GM23338 (cell line): ENCODE results near the gene ARSD. TPM values are rescaled to one million over a fixed set of nuclear protein-coding genes. Genes with fewer than 3 reads are reported as not detected.

ENCODE experiments used
- ATAC-seq: fragments of 200-7000 bp; cut with Tn5 transposase; 3 replicates; pipeline ENCODE4 v1.9.1; 2020
- DNase-seq: peaks from one replicate; pipeline ENCODE4 v3.0.0-alpha.2; 2015; ENCODE audit warnings: low spot score
- H2AFZ ChIP-seq: fragments of 200-600 bp; sonication (generic); 2 replicates; pipeline ENCODE4 v1.8.0; 2016; ENCODE audit warnings: antibody characterized with exemption, mild to moderate bottlenecking, moderate library complexity
- H3F3A ChIP-seq: fragments of 200-600 bp; sonication (generic); replicated peaks from 2 replicates; pipeline ENCODE4 v1.8.0; 2017; ENCODE audit warnings: antibody characterized with exemption, mixed run types, low read depth
- H3K27ac ChIP-seq: fragments of 200-600 bp; sonication (generic); 2 replicates; pipeline ENCODE4 v1.6.1; 2016; ENCODE audit warnings: low read depth
- H3K27me3 ChIP-seq: fragments of 200-600 bp; sonication (generic); 2 replicates; pipeline ENCODE4 v1.8.0; 2016; ENCODE audit warnings: mild to moderate bottlenecking, mixed run types, moderate library complexity; ENCODE audit not compliant: insufficient read depth
- H3K36me3 ChIP-seq: fragments of 200-600 bp; sonication (generic); 2 replicates; pipeline ENCODE4 v1.8.0; 2016; ENCODE audit warnings: mild to moderate bottlenecking; ENCODE audit not compliant: insufficient read depth
- H3K4me1 ChIP-seq: fragments of 200-600 bp; sonication (generic); 2 replicates; pipeline ENCODE4 v1.8.0; 2016; ENCODE audit warnings: mild to moderate bottlenecking, moderate library complexity; ENCODE audit not compliant: insufficient read depth
- H3K4me2 ChIP-seq: fragments of 200-600 bp; sonication (generic); 2 replicates; pipeline ENCODE4 v1.7.1; 2017; ENCODE audit warnings: mixed run types
- H3K4me3 ChIP-seq: fragments of 200-600 bp; sonication (generic); 2 replicates; pipeline ENCODE4 v1.6.1; 2016; ENCODE audit warnings: mixed run types
- H3K79me2 ChIP-seq: fragments of 200-600 bp; sonication (generic); replicated peaks from 2 replicates; pipeline ENCODE4 v1.8.0; 2017; ENCODE audit warnings: mild to moderate bottlenecking; ENCODE audit not compliant: insufficient read depth
- H3K9me2 ChIP-seq: fragments of 200-600 bp; sonication (generic); 2 replicates; pipeline ENCODE4 v1.8.0; 2017; ENCODE audit not compliant: insufficient read depth
- H4K20me1 ChIP-seq: fragments of 200-600 bp; sonication (generic); replicated peaks from 2 replicates; pipeline ENCODE4 v1.8.0; 2017; ENCODE audit warnings: mild to moderate bottlenecking; ENCODE audit not compliant: insufficient read depth
- H3K27ac Mint-ChIP-seq: 2 replicates; pipeline ENCODE4 v1.8.0; 2020; ENCODE audit warnings: inconsistent platforms, mild to moderate bottlenecking, moderate library complexity, mixed read lengths
- H3K27me3 Mint-ChIP-seq: 3 replicates; pipeline ENCODE4 v1.8.0; 2022; ENCODE audit warnings: low read depth, mild to moderate bottlenecking, moderate library complexity, mixed read lengths, inconsistent platforms; ENCODE audit not compliant: insufficient read depth, poor library complexity
- H3K36me3 Mint-ChIP-seq: 3 replicates; pipeline ENCODE4 v1.8.0; 2021; ENCODE audit warnings: low read depth, mild to moderate bottlenecking, inconsistent platforms, moderate library complexity, mixed read lengths
- H3K4me1 Mint-ChIP-seq: 3 replicates; pipeline ENCODE4 v1.8.0; 2020; ENCODE audit warnings: mild to moderate bottlenecking, inconsistent platforms, mixed read lengths
- H3K4me3 Mint-ChIP-seq: 3 replicates; pipeline ENCODE4 v1.8.0; 2021; ENCODE audit warnings: moderate library complexity, mild to moderate bottlenecking, inconsistent platforms, mixed read lengths
- H3K9me3 Mint-ChIP-seq: 3 replicates; pipeline ENCODE4 v1.8.0; 2020; ENCODE audit warnings: moderate library complexity, mild to moderate bottlenecking, inconsistent platforms, mixed read lengths
- EZH2 ChIP-seq: fragments of 200-600 bp; sonication (generic); IDR thresholded peaks from one replicate; pipeline ENCODE4 v1.8.0; 2017; ENCODE audit warnings: antibody characterized with exemption, mild to moderate bottlenecking, low read depth; ENCODE audit not compliant: unreplicated experiment
- EZH2phosphoT487 ChIP-seq: fragments of 200-600 bp; sonication (generic); IDR thresholded peaks from one replicate; pipeline ENCODE4 v1.8.1; 2018; ENCODE audit warnings: antibody characterized with exemption; ENCODE audit not compliant: unreplicated experiment
- JUNB ChIP-seq: IDR thresholded peaks from one replicate; pipeline ENCODE4 v1.6.1; 2016; ENCODE audit warnings: antibody characterized with exemption; ENCODE audit not compliant: unreplicated experiment
- polyA plus RNA-seq: library from polyadenylated mRNA; unstranded; fragments of >200 nt; fragmentation: Nextera tagmentation; extraction: Ambion mirVana; gene quantifications from 2 replicates; pipeline ENCODE4 v1.2.1, GENCODE V29; 2016
- total RNA-seq: library from RNA; depleted of rRNA; stranded (reverse); fragments of >200 nt; shearing (Covaris generic); gene quantifications from 2 replicates; pipeline ENCODE4 v1.2.3, GENCODE V29; 2014
- TF ChIP-seq, protein P1 (sequence below): fragments of 250-450 bp; sonication (Bioruptor Pico); IDR thresholded peaks from 2 replicates; pipeline ENCODE4 v1.5.0; 2020; ENCODE audit warnings: mild to moderate bottlenecking, moderate library complexity
- TF ChIP-seq, protein P2 (sequence below), 2 experiments: fragments of 200-600 bp in 1 of 2; sonication (generic) in 1 of 2; conservative IDR thresholded peaks; 2 replicates each; pipeline versions ENCODE4 v1.5.1 to v1.6.1; 2016 to 2017; ENCODE audit warnings: antibody characterized with exemption in 2 of 2, low read depth in 2 of 2, mild to moderate bottlenecking in 2 of 2, moderate library complexity in 1 of 2

Gene ARSD
- total and polyA plus RNA-seq, 2 experiments from 2014 or later = 1.3 to 1.7 TPM

DNA sequence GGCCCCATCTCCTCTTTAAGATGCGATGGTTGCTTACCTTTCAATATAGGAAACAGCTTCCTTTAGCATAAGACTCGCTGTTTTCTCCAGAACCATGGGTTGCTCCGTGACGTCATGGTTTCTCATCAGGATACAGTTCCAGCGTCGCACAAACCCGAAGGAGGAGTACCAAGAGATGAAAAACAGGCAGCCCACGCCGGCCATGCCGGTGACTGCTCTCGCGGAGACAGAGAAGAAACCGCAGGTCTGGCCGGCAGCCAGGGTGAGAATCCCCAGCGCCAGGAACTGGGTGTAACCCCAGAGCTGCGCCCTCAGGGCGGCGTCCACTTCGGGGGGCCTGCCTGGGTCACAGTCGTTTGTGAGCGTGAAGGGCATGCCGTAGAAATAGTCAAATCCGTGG, 11.4 kb downstream of the ARSD start (continued):
- TF ChIP-seq, protein P1, sequence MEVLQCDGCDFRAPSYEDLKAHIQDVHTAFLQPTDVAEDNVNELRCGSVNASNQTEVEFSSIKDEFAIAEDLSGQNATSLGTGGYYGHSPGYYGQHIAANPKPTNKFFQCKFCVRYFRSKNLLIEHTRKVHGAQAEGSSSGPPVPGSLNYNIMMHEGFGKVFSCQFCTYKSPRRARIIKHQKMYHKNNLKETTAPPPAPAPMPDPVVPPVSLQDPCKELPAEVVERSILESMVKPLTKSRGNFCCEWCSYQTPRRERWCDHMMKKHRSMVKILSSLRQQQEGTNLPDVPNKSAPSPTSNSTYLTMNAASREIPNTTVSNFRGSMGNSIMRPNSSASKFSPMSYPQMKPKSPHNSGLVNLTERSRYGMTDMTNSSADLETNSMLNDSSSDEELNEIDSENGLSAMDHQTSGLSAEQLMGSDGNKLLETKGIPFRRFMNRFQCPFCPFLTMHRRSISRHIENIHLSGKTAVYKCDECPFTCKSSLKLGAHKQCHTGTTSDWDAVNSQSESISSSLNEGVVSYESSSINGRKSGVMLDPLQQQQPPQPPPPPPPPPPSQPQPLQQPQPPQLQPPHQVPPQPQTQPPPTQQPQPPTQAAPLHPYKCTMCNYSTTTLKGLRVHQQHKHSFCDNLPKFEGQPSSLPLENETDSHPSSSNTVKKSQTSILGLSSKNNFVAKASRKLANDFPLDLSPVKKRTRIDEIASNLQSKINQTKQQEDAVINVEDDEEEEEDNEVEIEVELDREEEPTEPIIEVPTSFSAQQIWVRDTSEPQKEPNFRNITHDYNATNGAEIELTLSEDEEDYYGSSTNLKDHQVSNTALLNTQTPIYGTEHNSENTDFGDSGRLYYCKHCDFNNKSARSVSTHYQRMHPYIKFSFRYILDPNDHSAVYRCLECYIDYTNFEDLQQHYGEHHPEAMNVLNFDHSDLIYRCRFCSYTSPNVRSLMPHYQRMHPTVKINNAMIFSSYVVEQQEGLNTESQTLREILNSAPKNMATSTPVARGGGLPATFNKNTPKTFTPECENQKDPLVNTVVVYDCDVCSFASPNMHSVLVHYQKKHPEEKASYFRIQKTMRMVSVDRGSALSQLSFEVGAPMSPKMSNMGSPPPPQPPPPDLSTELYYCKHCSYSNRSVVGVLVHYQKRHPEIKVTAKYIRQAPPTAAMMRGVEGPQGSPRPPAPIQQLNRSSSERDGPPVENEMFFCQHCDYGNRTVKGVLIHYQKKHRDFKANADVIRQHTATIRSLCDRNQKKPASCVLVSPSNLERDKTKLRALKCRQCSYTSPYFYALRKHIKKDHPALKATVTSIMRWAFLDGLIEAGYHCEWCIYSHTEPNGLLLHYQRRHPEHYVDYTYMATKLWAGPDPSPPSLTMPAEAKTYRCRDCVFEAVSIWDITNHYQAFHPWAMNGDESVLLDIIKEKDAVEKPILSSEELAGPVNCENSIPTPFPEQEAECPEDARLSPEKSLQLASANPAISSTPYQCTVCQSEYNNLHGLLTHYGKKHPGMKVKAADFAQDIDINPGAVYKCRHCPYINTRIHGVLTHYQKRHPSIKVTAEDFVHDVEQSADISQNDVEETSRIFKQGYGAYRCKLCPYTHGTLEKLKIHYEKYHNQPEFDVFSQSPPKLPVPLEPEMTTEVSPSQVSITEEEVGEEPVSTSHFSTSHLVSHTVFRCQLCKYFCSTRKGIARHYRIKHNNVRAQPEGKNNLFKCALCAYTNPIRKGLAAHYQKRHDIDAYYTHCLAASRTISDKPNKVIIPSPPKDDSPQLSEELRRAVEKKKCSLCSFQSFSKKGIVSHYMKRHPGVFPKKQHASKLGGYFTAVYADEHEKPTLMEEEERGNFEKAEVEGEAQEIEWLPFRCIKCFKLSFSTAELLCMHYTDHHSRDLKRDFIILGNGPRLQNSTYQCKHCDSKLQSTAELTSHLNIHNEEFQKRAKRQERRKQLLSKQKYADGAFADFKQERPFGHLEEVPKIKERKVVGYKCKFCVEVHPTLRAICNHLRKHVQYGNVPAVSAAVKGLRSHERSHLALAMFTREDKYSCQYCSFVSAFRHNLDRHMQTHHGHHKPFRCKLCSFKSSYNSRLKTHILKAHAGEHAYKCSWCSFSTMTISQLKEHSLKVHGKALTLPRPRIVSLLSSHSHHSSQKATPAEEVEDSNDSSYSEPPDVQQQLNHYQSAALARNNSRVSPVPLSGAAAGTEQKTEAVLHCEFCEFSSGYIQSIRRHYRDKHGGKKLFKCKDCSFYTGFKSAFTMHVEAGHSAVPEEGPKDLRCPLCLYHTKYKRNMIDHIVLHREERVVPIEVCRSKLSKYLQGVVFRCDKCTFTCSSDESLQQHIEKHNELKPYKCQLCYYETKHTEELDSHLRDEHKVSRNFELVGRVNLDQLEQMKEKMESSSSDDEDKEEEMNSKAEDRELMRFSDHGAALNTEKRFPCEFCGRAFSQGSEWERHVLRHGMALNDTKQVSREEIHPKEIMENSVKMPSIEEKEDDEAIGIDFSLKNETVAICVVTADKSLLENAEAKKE (CRISPR knock-in tag) = no peak
- no peak for TF ChIP-seq EZH2phosphoT487

DNA sequence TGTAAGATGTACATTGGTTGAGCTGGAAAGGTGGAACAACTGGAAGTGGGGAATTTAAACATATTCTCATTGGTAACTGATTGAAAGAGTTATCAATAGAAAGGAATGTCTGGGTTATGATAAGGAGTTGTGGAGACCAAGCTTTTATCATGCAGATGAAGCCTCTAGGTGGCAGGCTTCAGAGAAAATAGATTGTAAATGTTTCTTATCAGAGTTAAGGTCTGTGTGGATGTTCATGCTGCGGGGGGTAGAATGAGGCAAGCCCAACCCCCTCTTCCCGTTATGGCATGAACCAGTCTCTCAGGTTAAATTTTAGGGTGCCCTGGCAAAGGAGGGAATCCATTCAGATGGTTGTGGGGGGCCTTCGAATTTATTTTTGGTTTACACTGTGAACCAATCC, 16.0 kb downstream of the ARSD start:
- TF ChIP-seq, protein P2, sequence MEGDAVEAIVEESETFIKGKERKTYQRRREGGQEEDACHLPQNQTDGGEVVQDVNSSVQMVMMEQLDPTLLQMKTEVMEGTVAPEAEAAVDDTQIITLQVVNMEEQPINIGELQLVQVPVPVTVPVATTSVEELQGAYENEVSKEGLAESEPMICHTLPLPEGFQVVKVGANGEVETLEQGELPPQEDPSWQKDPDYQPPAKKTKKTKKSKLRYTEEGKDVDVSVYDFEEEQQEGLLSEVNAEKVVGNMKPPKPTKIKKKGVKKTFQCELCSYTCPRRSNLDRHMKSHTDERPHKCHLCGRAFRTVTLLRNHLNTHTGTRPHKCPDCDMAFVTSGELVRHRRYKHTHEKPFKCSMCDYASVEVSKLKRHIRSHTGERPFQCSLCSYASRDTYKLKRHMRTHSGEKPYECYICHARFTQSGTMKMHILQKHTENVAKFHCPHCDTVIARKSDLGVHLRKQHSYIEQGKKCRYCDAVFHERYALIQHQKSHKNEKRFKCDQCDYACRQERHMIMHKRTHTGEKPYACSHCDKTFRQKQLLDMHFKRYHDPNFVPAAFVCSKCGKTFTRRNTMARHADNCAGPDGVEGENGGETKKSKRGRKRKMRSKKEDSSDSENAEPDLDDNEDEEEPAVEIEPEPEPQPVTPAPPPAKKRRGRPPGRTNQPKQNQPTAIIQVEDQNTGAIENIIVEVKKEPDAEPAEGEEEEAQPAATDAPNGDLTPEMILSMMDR (conservative IDR thresholded peaks at IDR 0.05; ENCODE audit: low read depth in 2 of 2) = no peak
- no peak for TF ChIP-seq JUNB
- TF ChIP-seq EZH2 = no peak
- Histone ChIP-seq H3K4me2 (peak overlapping the region; percentile 55; the same call in 1 of the 2 replicates), H3K4me1 (peaks cover 15% of the 10 kb centered on the region; the same call in 1 of the 2 replicates), H3K9me2 (no peaks in the 10 kb centered on the region), H3K79me2 (no peaks in the 10 kb centered on the region), H3K27ac (peak overlapping the region; percentile 68; the same call in 1 of the 2 replicates), H3K4me3 (no peak overlapping the region), H3K27me3 (no peaks in the 10 kb centered on the region), H2AFZ (no peak overlapping the region), H3K36me3 (no peaks in the 10 kb centered on the region), H3F3A (no peaks in the 10 kb centered on the region), H4K20me1 (no peaks in the 10 kb centered on the region)
- ATAC-seq (no peak), DNase-seq (no peak)
- H3K36me3 Mint-ChIP-seq = peaks cover 30% of the 10 kb centered on the region
- peaks cover 4% of the 10 kb centered on the region for H3K27me3 Mint-ChIP-seq
- peaks cover 12% of the 10 kb centered on the region for H3K9me3 Mint-ChIP-seq
- 0 out of 2 replicates have a peak overlapping the region, but pooled peaks have one; percentile 57 for H3K27ac Mint-ChIP-seq
- H3K4me1 Mint-ChIP-seq = peaks cover 19% of the 10 kb centered on the region
- no peak overlapping the region for H3K4me3 Mint-ChIP-seq
